ENCODE measurements around the gene IGF1R. TPM values are rescaled to one million over a fixed set of nuclear protein-coding genes. Genes with fewer than 3 reads are reported as not detected.

IGF1R gene
- total RNA-seq, 1 experiment from 2014 or later, result 3.8 TPM

DNA sequence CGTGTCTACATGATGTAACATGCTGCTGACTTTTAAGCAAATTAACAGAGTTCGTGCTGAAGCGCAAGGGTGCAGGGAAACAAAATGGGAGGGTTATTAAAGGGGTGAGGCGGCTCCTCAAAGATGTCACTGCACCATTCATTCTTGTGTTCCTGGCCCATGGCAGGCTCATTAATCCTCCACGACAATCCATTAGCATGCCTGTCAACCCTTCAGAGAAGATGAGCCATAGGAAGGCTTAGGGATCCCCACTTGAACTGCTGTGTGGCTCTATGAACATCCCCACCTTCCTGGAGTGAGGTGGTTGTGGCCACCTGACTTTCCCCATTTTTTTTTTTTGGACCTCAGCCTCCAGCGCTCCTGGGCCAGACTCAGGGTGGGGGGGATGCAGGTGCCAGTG, 45.8 kb downstream of the IGF1R start:
- no peak overlapping the region for H3K4me2 ChIP-seq (ENCODE audit: low read length)
- H3K9me2 ChIP-seq (replicated peaks; ENCODE audit: low read length), result no peaks in the 10 kb centered on the region
- ATAC-seq (no peak), DNase-seq (no peak)
- H3K79me2 ChIP-seq (ENCODE audit: low read length), result no peaks in the 10 kb centered on the region
- no peak overlapping the region for H2AFZ ChIP-seq (ENCODE audit: low read length)
- ChIA-PET CTCF (no interaction called here), POLR2A (ENCODE audit: unreplicated experiment) (no interaction called here)
- BruUV-seq (replicated peaks), result no TSS peak
- H3K4me3 ChIP-seq (ENCODE audit: low read length), result no peak overlapping the region
- H3K36me3 ChIP-seq (ENCODE audit: low read depth, low read length), result no peaks in the 10 kb centered on the region
- no peak overlapping the region for H3K27ac ChIP-seq (ENCODE audit: low read length)
- H3K9me3 ChIP-seq (ENCODE audit: low read length), result no peaks in the 10 kb centered on the region
- H4K20me1 ChIP-seq (ENCODE audit: low read length), result no peaks in the 10 kb centered on the region
- H3K4me1 ChIP-seq (ENCODE audit: insufficient read depth, low read length), result no peaks in the 10 kb centered on the region; the same call in 1 of the 2 replicates
- intact Hi-C loops (cut with micrococcal nuclease), result no loop called here
- no peaks in the 10 kb centered on the region for H3F3A ChIP-seq (ENCODE audit: low read length, unreplicated experiment)
- TF ChIP-seq EZH2 (IDR thresholded peaks at IDR 0.05; ENCODE audit: low read length, unreplicated experiment) (no peak), EZH2phosphoT487 (IDR thresholded peaks at IDR 0.05; ENCODE audit: borderline replicate concordance, low read length) (no peak)
- TF ChIP-seq, protein P1, sequence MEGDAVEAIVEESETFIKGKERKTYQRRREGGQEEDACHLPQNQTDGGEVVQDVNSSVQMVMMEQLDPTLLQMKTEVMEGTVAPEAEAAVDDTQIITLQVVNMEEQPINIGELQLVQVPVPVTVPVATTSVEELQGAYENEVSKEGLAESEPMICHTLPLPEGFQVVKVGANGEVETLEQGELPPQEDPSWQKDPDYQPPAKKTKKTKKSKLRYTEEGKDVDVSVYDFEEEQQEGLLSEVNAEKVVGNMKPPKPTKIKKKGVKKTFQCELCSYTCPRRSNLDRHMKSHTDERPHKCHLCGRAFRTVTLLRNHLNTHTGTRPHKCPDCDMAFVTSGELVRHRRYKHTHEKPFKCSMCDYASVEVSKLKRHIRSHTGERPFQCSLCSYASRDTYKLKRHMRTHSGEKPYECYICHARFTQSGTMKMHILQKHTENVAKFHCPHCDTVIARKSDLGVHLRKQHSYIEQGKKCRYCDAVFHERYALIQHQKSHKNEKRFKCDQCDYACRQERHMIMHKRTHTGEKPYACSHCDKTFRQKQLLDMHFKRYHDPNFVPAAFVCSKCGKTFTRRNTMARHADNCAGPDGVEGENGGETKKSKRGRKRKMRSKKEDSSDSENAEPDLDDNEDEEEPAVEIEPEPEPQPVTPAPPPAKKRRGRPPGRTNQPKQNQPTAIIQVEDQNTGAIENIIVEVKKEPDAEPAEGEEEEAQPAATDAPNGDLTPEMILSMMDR (conservative IDR thresholded peaks at IDR 0.05; ENCODE audit: low read depth, low read length), result no peak
- H3K27me3 ChIP-seq (ENCODE audit: low read length), result no peaks in the 10 kb centered on the region
- H3K9ac ChIP-seq (ENCODE audit: low read length), result no peak overlapping the region

DNA sequence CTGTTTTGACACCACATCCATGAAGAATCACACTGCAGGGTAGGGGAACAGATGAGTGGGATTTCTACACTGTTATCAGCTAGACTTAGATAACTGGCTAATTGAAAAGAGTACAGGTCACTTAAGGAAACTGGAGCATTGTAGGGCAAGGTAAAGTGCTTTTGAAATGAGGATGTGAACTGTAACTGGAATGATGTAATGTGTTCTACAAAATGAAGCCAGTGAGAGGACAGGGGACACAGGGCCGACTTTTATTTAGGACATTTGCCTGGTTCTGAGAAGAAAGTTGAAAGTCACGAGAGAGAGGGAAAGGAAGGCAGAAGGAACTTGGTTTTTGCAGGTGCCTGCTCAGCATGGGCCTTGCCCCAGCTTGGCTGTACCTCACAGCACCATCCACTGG, 50.5 kb downstream of the IGF1R start:
- Histone ChIP-seq H2AFZ (ENCODE audit: low read length) (no peak overlapping the region), H3K9ac (ENCODE audit: low read length) (no peak overlapping the region), H3K27me3 (ENCODE audit: low read length) (no peaks in the 10 kb centered on the region), H3K9me3 (ENCODE audit: low read length) (no peaks in the 10 kb centered on the region), H3K4me3 (ENCODE audit: low read length) (no peak overlapping the region), H3K4me1 (ENCODE audit: insufficient read depth, low read length) (no peaks in the 10 kb centered on the region), H3K36me3 (ENCODE audit: low read depth, low read length) (no peaks in the 10 kb centered on the region), H3K79me2 (ENCODE audit: low read length) (no peaks in the 10 kb centered on the region), H3K9me2 (replicated peaks; ENCODE audit: low read length) (no peaks in the 10 kb centered on the region), H3F3A (ENCODE audit: low read length, unreplicated experiment) (no peaks in the 10 kb centered on the region), H3K4me2 (ENCODE audit: low read length) (no peak overlapping the region), H4K20me1 (ENCODE audit: low read length) (no peaks in the 10 kb centered on the region), H3K27ac (ENCODE audit: low read length) (no peak overlapping the region)
- ATAC-seq (no peak), DNase-seq (no peak)
- CTCF ChIA-PET, result no interaction called here
- BruUV-seq (replicated peaks), result no TSS peak
- intact Hi-C loops (cut with micrococcal nuclease), result no loop called here
- POLR2A ChIA-PET (ENCODE audit: unreplicated experiment), result no interaction called here
- TF ChIP-seq EZH2phosphoT487 (IDR thresholded peaks at IDR 0.05; ENCODE audit: borderline replicate concordance, low read length) (no peak), EZH2 (IDR thresholded peaks at IDR 0.05; ENCODE audit: low read length, unreplicated experiment) (no peak)
- TF ChIP-seq, protein P1 (conservative IDR thresholded peaks at IDR 0.05; ENCODE audit: low read depth, low read length), result no peak

DNA sequence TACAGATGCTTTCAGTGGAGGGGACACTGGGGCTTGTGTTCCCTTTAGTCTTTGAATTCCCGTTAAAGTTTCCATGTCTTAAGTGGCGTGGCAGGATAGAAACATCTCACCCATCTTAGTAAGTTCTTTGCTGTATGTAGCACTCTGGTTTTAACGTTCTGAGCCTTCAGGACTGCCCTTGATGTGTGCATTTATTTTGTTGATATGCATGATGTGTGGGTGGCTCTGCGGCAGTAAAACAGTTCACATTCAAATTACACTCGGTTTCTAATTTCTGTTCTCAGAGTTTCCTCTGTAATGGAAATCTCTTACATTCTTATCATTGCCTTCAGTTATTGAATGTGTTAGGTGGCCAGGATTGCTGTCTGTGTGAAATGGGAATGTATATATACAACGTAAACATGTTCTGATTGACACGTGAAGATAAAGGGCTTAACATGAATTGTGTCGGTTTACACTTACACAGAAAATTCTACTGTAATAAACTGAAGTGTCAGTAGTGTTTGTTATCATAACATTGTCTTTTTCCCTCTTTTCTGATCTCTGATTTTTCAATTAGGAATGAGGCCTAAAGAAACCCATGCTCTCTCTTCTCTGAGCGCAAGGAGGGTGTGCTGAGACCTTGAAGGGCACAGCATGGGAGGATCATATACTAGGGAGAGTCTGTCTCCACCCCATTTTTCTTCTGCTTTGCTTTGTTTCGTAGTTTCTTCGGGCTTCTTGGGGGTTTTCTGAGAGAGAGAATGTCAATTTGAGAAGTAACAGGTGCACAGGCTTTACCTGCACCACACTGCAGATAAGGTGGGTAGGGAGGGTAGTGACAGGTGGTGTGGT, 51.5 kb downstream of the IGF1R start:
- H2AFZ ChIP-seq (ENCODE audit: low read length), result no peak overlapping the region
- no peaks in the 10 kb centered on the region for H3K9me2 ChIP-seq (replicated peaks; ENCODE audit: low read length)
- no peak overlapping the region for H3K27ac ChIP-seq (ENCODE audit: low read length)
- H4K20me1 ChIP-seq (ENCODE audit: low read length), result no peaks in the 10 kb centered on the region
- ChIA-PET POLR2A (ENCODE audit: unreplicated experiment) (no interaction called here), CTCF (no interaction called here)
- H3F3A ChIP-seq (ENCODE audit: low read length, unreplicated experiment), result no peaks in the 10 kb centered on the region
- no peaks in the 10 kb centered on the region for H3K36me3 ChIP-seq (ENCODE audit: low read depth, low read length)
- no peaks in the 10 kb centered on the region for H3K27me3 ChIP-seq (ENCODE audit: low read length)
- BruUV-seq (replicated peaks), result no TSS peak
- no peaks in the 10 kb centered on the region for H3K79me2 ChIP-seq (ENCODE audit: low read length)
- no peak for TF ChIP-seq EZH2phosphoT487 (IDR thresholded peaks at IDR 0.05; ENCODE audit: borderline replicate concordance, low read length)
- no peak for TF ChIP-seq EZH2 (IDR thresholded peaks at IDR 0.05; ENCODE audit: low read length, unreplicated experiment)
- TF ChIP-seq, protein P1 (conservative IDR thresholded peaks at IDR 0.05; ENCODE audit: low read depth, low read length), result no peak
- H3K9ac ChIP-seq (ENCODE audit: low read length), result no peak overlapping the region
- H3K4me2 ChIP-seq (ENCODE audit: low read length), result no peak overlapping the region
- DNase-seq, result no peak
- H3K4me3 ChIP-seq (ENCODE audit: low read length), result no peak overlapping the region
- no peaks in the 10 kb centered on the region for H3K9me3 ChIP-seq (ENCODE audit: low read length)
- no peak for ATAC-seq
- intact Hi-C loops (cut with micrococcal nuclease), result no loop called here
- H3K4me1 ChIP-seq (ENCODE audit: insufficient read depth, low read length), result no peaks in the 10 kb centered on the region
